Activated naive CD8-positive, alpha-beta T cell treated with anti-CD3 and anti-CD28 coated beads, Interleukin-2, amount 50 U/mL, for 24 hours (primary cell): ENCODE measurements around the gene MED14.
"Not testable (repeated sequence)": the region's sequence is repeated elsewhere in the genome, so short reads cannot be mapped to it uniquely, and the experiment has no call there.

Experiments
- ATAC-seq: fragments of 150-1000 bp; cut with Tn5 transposase; one replicate; pipeline ENCODE4 v1.10.0; 2021
- DNase-seq: peaks from one replicate; pipeline ENCODE4 v3.0.0; 2021
- H3K27ac Mint-ChIP-seq: one replicate; pipeline ENCODE4 v1.8.0; 2021; ENCODE audit warnings: mild to moderate bottlenecking, mixed read lengths
- H3K27me3 Mint-ChIP-seq: one replicate; pipeline ENCODE4 v1.8.0; 2021; ENCODE audit warnings: mixed read lengths
- H3K36me3 Mint-ChIP-seq: one replicate; pipeline ENCODE4 v1.8.0; 2021; ENCODE audit warnings: low read depth, mixed read lengths
- H3K4me1 Mint-ChIP-seq: one replicate; pipeline ENCODE4 v1.8.0; 2021; ENCODE audit warnings: mixed read lengths
- H3K4me3 Mint-ChIP-seq: one replicate; pipeline ENCODE4 v1.8.0; 2021; ENCODE audit warnings: mild to moderate bottlenecking, moderate library complexity, mixed read lengths
- H3K9me3 Mint-ChIP-seq: one replicate; pipeline ENCODE4 v1.8.0; 2021; ENCODE audit warnings: mixed read lengths

MED14 gene

DNA sequence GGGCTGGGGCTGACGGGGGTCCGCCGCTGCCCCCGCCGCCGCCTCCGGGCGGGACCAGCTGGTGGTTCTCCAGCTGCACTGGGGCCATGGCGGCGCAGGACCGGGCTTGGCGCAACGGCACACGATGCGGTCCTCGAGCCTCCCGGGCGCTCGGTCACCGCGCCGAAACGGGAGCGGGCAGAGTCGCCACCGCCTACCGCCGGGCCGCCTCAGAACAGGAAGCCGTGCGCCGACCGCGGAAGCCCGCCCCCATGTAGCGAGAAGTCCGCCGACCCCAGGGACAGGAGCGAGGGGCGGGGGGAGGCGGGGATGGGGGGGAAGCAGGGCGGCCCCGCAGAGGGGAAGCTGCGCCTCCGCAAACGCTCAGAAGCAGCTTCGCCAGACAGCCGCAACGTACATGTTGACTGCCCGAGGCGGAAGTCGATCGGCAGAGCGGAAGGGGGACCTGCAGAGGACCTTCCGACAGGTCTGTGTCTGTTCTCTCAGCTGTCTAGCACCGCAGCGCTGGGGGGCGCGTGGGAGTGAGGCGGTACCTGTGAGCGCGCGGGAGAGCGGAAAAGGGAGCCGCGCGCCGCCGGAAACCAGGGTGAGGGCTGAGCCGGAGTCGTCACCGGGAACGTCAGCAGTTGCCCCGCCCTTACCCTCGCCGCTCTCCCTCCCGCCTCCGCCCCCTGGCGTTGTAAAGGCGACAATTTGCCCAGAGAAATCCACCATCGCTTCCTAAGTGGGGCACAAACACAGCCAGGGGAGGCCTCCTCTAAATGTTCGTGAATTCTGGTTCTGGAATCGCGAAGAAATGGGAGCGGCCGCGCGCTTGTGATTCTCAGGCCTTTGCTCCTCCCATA lies at the start of gene MED14:
TSS of gene MED14 (minus strand) at position 218 of the 845 bp plus-strand sequence. CDS start at position 88, 130 bp downstream.
- peak within 1 kb of the TSS; percentile 86 for H3K4me3 Mint-ChIP-seq
- H3K27me3 Mint-ChIP-seq = no peaks in the 10 kb centered on the region
- H3K4me1 Mint-ChIP-seq = peaks cover 52% of the 10 kb centered on the region
- peaks cover 5% of the 10 kb centered on the region for H3K36me3 Mint-ChIP-seq
- ATAC-seq (peak; percentile 97), DNase-seq (peak; percentile 88)
- peak within 1 kb of the TSS; percentile 91 for H3K27ac Mint-ChIP-seq
- H3K9me3 Mint-ChIP-seq = no peaks in the 10 kb centered on the region

DNA sequence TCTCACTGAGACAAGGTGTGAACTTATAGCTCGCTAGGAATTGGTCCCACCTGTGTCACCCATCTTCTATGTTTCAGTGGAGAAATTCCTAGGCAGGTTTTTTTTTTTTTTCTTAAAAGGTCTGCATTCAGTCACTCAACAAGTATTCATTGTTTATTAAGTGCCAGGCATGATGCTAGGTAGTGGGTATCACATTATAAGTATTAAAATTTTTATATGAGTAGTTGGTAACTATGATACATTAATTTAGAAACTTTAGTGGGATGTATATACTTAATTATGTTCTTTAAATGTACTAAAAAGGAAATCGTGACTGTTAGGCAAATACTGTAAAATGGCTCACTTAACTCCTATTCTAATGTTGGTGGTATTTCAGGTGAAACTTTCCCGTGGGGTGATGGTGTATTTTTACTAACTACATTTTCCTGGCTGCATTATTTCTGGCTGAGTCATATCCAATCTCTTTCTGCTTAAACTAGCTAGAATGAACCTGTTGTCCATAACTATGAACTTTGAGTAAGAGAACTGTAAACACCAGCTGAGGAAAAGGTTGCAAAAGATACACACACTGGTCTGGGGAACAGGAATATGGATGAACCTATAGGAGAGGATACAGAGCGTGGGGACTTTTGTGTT lies 49.3 kb upstream of the MED14 start:
- Mint-ChIP-seq H3K27me3 (no peaks in the 10 kb centered on the region), H3K9me3 (no peaks in the 10 kb centered on the region), H3K4me1 (peaks cover 8% of the 10 kb centered on the region), H3K36me3 (no peaks in the 10 kb centered on the region), H3K27ac (no peak overlapping the region), H3K4me3 (no peak overlapping the region)
- DNase-seq (no peak), ATAC-seq (no peak)

GRCh38 chrX:40782644-40783259 lies 47.4 kb upstream of the MED14 start:
- not testable (repeated sequence) for H3K27me3 Mint-ChIP-seq, H3K36me3 Mint-ChIP-seq, H3K4me3 Mint-ChIP-seq, H3K4me1 Mint-ChIP-seq, DNase-seq, H3K27ac Mint-ChIP-seq, ATAC-seq, H3K9me3 Mint-ChIP-seq

DNA sequence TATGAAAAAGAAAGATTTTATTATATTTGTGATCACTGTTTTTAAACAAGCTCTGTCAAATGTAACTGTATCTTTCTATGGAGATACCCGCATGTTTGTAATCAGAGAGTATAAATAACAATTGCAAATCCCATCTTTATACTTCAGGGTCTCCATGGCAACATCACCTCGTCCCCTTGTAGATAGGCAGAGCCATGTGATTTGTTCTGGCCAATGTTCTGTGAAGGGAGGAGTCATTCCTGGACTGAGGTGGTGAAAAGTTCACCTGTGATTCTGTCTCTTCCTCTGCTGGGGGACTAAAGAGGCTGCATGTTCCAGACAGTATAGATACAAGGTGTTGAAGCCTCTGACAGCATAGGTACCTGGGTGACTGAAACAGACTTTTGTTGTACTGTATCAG lies 45.6 kb upstream of the MED14 start:
- peaks cover 8% of the 10 kb centered on the region for H3K4me1 Mint-ChIP-seq
- H3K27me3 Mint-ChIP-seq = no peaks in the 10 kb centered on the region
- no peak for ATAC-seq
- H3K4me3 Mint-ChIP-seq = no peak overlapping the region
- no peaks in the 10 kb centered on the region for H3K36me3 Mint-ChIP-seq
- no peak overlapping the region for H3K27ac Mint-ChIP-seq
- no peaks in the 10 kb centered on the region for H3K9me3 Mint-ChIP-seq
- DNase-seq = no peak

DNA sequence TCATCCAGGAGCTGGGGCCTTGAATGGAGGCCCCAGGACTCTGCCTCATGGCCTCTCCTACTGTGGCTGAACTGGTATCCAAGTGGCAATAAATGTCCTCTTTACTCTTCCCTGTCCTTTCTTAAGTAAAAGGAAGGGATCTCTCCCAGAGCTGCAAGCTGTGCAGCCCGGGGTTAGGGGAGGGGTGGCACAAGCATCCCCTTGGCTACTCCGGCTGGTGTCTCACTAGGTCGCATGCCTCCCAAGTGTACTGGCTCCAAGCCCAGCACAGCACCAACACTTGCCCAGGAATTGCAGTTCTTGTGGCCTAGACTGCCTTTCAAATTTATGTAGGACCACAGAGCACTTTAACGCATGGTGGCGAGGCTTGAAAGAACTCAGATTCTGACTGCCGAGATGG lies 44.7 kb upstream of the MED14 start:
- Mint-ChIP-seq H3K36me3 (no peaks in the 10 kb centered on the region), H3K27me3 (no peaks in the 10 kb centered on the region), H3K27ac (no peak overlapping the region), H3K4me3 (no peak overlapping the region), H3K9me3 (no peaks in the 10 kb centered on the region), H3K4me1 (peaks cover 8% of the 10 kb centered on the region)
- ATAC-seq (no peak), DNase-seq (no peak)

- Mint-ChIP-seq H3K4me1 (peaks cover 3% of the 10 kb centered on the region), H3K4me3 (no peak overlapping the region), H3K27me3 (no peaks in the 10 kb centered on the region), H3K9me3 (no peaks in the 10 kb centered on the region), H3K27ac (no peak overlapping the region), H3K36me3 (no peaks in the 10 kb centered on the region)
- no peak for DNase-seq
- ATAC-seq = no peak
Observed at GRCh38 chrX:40778861-40779575, 43.7 kb upstream of the MED14 start.

GRCh38 chrX:40773809-40774208 lies 38.5 kb upstream of the MED14 start:
- no peaks in the 10 kb centered on the region for H3K36me3 Mint-ChIP-seq
- H3K4me3 Mint-ChIP-seq = no peak overlapping the region
- no peaks in the 10 kb centered on the region for H3K27me3 Mint-ChIP-seq
- no peaks in the 10 kb centered on the region for H3K9me3 Mint-ChIP-seq
- H3K4me1 Mint-ChIP-seq = no peaks in the 10 kb centered on the region
- ATAC-seq (no peak), DNase-seq (no peak)
- H3K27ac Mint-ChIP-seq = no peak overlapping the region

- Mint-ChIP-seq H3K4me1 (no peaks in the 10 kb centered on the region), H3K27ac (no peak overlapping the region), H3K4me3 (no peak overlapping the region), H3K9me3 (no peaks in the 10 kb centered on the region), H3K27me3 (no peaks in the 10 kb centered on the region), H3K36me3 (no peaks in the 10 kb centered on the region)
- DNase-seq (no peak), ATAC-seq (no peak)
Observed at GRCh38 chrX:40773188-40773587, 37.8 kb upstream of the MED14 start.

- DNase-seq = no peak
- Mint-ChIP-seq H3K4me3 (no peak overlapping the region), H3K4me1 (no peaks in the 10 kb centered on the region), H3K27me3 (no peaks in the 10 kb centered on the region), H3K27ac (no peak overlapping the region), H3K9me3 (no peaks in the 10 kb centered on the region), H3K36me3 (no peaks in the 10 kb centered on the region)
- ATAC-seq = no peak
Observed at GRCh38 chrX:40772290-40772689, 36.9 kb upstream of the MED14 start.

DNA sequence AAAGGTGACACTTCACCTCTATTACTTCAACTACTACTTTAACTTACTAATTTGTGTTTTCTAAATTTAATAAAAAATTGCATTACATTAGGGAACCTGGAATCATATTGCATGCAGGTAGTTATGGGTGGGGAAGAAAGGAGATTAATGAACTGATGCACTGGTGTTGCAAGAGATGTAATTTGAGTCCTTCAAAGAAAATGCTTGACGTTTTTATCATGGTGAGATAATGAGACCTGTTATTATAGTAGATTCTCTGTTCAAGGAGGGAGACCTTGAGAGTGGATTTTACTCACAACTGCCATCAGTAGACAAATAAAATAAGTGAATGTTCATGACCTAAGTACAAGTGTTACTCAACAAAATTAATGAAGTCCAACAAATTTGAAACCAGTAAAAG lies 26.4 kb upstream of the MED14 start:
- DNase-seq (no peak), ATAC-seq (no peak)
- Mint-ChIP-seq H3K4me1 (no peaks in the 10 kb centered on the region), H3K27ac (no peak overlapping the region), H3K27me3 (no peaks in the 10 kb centered on the region), H3K9me3 (no peaks in the 10 kb centered on the region), H3K4me3 (no peak overlapping the region), H3K36me3 (no peaks in the 10 kb centered on the region)

- Mint-ChIP-seq H3K27ac (no peak overlapping the region), H3K36me3 (no peaks in the 10 kb centered on the region), H3K4me3 (no peak overlapping the region), H3K9me3 (no peaks in the 10 kb centered on the region), H3K27me3 (no peaks in the 10 kb centered on the region), H3K4me1 (no peaks in the 10 kb centered on the region)
- DNase-seq = no peak
- ATAC-seq = no peak
Observed at GRCh38 chrX:40759374-40759773, 24.0 kb upstream of the MED14 start.

DNA sequence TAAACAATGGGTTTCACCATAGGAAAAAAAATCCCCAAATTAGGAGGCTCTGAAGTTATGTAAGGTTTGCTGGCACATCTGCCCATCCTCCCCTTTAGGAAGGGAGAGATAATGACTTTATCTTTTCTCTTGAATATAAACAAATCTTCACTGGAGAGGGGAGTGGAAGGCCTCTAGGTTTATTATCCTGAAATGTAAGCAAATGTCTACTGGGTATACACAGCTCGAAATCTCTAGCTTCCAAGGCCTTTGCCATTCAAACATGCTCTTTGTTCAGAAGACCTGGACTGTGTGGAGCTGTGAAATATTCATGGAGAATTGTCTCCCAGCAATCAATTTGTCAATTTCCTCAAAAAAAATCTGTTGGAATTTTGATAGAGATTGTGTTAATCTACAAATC lies 21.7 kb upstream of the MED14 start:
- Mint-ChIP-seq H3K27me3 (no peaks in the 10 kb centered on the region), H3K4me3 (no peak overlapping the region), H3K36me3 (no peaks in the 10 kb centered on the region), H3K27ac (no peak overlapping the region), H3K9me3 (no peaks in the 10 kb centered on the region), H3K4me1 (no peaks in the 10 kb centered on the region)
- ATAC-seq (no peak), DNase-seq (no peak)

DNA sequence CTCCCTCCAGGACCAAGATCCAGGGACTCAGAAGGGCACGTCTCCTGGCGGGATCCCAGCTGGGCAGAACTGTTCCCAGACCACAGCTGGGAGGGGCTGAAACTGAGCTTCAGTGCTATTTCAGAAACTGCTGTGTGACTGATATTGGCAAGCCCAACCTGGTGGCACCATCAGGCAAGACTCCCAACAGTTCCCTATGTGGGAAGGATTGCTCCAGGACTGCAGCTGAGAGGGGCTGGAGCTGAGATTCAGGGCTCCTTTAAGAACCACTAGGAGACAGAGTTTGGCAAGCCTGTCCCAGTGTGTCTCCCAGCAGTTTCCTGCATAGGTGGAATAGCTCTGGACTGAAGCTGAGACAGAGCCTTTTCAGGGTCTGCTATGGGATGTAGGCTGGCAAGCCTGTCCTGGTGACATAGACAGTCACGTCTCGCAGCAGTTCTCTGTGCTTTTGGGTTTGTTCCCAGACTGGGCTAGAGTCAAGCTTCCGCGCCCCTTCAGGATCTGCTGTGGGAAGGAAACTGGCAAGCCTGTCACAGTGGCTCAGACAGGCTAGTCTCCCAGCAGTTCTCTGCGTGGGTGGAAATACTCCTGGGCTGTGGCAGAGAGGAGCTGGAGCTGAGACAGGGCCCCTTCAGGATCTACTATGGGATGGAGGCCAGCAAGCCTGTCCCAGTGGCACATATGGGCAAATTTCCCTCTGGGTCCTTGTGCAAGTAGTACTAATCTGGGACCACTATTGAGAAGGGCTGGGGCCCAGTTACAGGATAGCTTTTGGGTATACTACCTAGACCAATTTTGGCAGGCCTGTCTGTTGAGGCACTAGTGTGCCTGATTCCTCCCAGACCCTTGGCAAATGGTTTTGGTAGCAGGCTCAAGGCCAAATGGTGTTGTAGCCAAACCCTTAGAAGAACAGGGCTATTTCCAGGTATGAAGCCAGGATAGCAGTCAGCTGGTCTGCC lies 20.2 kb upstream of the MED14 start:
- Mint-ChIP-seq H3K4me1 (peaks cover 4% of the 10 kb centered on the region), H3K27me3 (no peaks in the 10 kb centered on the region), H3K27ac (no peak overlapping the region), H3K9me3 (no peaks in the 10 kb centered on the region), H3K4me3 (no peak overlapping the region), H3K36me3 (no peaks in the 10 kb centered on the region)
- ATAC-seq (no peak), DNase-seq (no peak)
